GM12872 (cell line): ENCODE measurements around the gene MRTO4.
"Not testable (repeated sequence)": the region's sequence is repeated elsewhere in the genome, so short reads cannot be mapped to it uniquely, and the experiment has no call there.

Source experiments
- TF ChIP-seq, protein P1 (sequence below): IDR thresholded peaks from 3 replicates; pipeline ENCODE4 v1.5.1; 2011; ENCODE audit warnings: low read depth, mild to moderate bottlenecking, low read length, moderate library complexity; ENCODE audit not compliant: insufficient read depth

MRTO4 gene

DNA sequence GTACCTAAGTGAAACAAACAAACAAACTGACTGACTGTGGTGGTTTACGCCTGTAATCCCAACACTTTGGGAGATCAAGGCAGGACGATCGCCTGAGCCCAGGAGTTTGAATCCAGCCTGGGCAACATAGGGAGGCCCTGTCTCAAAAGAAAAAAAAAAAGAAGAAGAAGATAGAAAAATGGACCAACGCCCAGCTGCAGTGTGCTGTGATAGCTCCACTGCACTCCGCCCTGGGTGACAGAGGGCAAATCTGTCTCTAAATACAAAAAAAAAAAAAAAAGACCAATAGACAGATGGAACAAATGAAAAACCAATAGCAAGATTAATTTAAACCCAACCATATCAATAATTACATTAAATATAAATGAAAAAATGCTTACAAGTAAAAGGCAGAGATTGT, 23.0 kb downstream of the MRTO4 start:
- TF ChIP-seq, protein P1, sequence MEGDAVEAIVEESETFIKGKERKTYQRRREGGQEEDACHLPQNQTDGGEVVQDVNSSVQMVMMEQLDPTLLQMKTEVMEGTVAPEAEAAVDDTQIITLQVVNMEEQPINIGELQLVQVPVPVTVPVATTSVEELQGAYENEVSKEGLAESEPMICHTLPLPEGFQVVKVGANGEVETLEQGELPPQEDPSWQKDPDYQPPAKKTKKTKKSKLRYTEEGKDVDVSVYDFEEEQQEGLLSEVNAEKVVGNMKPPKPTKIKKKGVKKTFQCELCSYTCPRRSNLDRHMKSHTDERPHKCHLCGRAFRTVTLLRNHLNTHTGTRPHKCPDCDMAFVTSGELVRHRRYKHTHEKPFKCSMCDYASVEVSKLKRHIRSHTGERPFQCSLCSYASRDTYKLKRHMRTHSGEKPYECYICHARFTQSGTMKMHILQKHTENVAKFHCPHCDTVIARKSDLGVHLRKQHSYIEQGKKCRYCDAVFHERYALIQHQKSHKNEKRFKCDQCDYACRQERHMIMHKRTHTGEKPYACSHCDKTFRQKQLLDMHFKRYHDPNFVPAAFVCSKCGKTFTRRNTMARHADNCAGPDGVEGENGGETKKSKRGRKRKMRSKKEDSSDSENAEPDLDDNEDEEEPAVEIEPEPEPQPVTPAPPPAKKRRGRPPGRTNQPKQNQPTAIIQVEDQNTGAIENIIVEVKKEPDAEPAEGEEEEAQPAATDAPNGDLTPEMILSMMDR = no peak

- TF ChIP-seq, protein P1 = no peak
Observed at GRCh38 chr1:19283891-19284290, 32.3 kb downstream of the MRTO4 start.

DNA sequence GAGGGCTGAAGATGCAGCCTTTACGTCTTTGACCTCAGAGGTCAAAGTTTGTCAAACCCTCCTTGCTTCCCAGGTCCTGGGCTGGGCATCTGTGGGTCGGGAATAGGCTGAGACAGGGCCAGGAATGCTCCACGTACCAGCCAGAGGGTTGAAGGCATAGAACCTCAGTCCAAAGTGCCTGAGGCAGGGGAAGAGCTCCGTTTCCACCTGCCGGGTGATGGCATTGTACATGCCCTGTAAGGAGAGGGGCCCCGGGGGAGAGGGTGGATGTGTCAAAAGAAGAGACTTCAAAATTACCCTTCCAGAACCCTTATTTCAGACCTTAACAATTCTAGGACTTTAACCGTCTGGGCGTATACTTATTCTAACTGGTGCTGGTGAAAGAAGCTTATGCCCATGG, 33.3 kb downstream of the MRTO4 start:
- TF ChIP-seq, protein P1 = no peak

- TF ChIP-seq, protein P1 = no peak
Observed at GRCh38 chr1:19287436-19288185, 36.0 kb downstream of the MRTO4 start.

DNA sequence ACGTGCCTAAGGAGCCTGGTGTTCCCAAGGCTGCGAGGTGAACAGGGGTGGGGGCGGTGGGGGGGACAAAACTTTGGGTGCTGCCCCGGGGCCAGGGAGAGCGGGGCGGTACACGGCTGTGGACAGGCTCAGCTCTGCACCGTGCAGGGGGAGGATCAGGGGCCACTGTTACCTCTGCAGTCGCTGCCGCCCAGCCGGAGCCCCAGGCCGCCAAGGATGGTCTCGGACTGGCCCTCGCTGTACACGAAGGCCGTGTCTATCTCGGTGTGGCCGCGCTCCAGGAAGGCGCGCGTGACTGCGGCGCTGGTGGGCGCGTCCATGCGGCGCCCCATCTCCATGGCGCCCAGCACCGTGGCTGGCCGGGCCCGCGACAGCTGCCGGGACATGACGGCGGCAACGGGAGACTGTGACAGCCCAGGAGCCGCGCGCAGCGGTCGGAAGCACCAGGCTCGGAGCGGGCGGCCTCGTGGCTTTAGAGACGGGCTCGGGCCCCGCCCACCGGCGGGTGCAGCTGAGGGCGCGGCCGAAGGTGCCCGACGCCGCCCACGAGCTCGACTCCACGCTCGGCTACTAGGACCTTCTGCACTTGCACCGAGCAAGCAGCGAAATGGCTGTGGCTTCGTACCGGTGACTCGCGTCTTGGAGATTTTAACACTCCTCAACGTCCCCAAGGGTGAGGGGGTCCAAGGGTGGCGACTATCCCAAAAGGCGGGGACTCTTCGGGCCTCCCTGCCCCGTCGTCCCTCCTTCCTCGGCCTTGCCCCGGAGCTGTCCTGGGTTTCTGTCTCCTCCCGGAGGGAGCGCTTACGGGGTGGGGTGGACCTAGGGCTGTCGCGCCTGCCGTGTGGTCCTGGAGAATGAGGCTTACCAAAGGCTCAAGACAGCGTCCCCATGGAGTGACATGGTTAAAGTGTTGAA, 37.0 kb downstream of the MRTO4 start, which contains the start of gene AKR7A3:
Gene AKR7A3, minus strand, starts transcription at position 447 of the 918 bp plus-strand sequence. Its CDS starts 61 bp downstream, at position 386.
- TF ChIP-seq, protein P1 = not testable (repeated sequence)

DNA sequence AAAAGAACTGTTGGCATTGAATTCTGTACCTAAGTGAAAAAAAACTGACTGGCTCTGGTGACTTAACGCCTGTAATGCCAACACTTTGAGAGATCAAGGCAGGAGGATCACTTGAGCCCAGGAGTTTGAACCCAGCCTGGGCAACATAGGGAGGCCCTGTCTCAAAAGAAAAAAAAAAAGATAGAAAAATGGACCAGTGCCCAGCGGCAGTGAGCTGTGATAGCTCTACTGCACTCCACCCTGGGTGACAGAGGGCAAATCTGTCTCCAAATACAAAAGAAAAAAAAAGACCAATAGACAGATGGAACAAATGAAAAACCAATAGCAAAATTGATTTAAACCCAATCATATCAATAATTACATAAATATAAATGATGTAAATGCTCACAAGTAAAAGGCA, 37.6 kb downstream of the MRTO4 start:
- TF ChIP-seq, protein P1 = no peak

GRCh38 chr1:19294638-19295037, 43.0 kb downstream of the MRTO4 start:
- TF ChIP-seq, protein P1 = no peak
